Measurements from ENCODE around the gene SUGP2. TPM values are rescaled to one million over a fixed set of nuclear protein-coding genes. Genes with fewer than 3 reads are reported as not detected.

The SUGP2 gene
- total RNA-seq, 2 experiments from 2014 or later: 104 to 112 TPM

DNA sequence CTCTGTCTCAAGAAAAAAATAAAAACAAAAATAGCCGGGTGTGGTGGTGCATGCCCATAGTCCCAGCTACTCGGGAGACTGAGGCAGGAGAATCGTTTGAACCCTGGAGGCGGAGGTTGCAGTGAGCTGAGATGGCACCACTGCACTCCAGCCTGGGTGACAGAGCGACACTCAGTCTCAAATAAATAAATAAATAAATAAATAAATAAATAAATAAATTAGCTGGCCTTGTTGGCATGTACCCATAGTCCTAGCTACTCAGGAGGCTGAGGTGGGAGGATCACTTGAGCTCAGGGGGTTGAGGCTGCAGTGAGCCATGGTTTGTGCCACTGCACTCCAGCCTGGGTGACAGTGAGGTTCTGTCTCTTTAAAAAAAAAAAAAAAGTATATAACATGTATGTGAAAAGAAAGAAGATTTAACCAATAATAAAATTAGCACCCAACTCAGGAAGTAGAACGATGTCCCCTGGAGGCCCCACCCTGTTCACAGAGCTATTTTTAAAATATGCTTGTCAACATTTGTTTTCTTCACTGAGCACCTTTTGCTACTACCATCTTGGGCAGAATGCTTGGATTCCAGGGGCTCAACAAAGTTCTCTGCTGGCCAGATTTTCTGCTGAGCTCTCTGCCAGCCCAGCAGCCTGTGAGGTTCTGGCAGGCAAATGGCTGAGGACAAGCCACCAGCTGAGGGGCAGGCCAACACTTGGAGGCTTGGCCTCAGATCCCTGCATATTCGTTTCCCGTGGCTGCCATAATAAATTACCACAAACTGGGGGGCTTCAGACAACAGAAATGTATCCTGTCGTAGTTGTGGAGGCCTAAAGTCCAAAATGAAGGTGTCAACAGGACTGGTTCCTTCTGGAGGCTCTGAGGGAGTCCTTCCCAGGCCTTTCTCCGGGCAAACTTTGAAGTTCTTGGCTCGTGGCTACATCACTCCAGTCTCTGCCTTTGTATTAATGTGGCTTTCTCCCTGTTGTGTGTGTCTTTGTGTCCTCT lies 35.6 kb upstream of the SUGP2 start:
- no peak for DNase-seq
- peaks cover 31% of the 10 kb centered on the region for H3K4me1 Mint-ChIP-seq (ENCODE audit: low read depth)
- no peak overlapping the region for H3K4me3 Mint-ChIP-seq
- no peaks in the 10 kb centered on the region for H3K9me3 Mint-ChIP-seq
- intact Hi-C loops (cut with micrococcal nuclease): no loop called here
- no peaks in the 10 kb centered on the region for H3K36me3 Mint-ChIP-seq (ENCODE audit: low read depth)
- H3K27me3 Mint-ChIP-seq: no peaks in the 10 kb centered on the region
- POLR2A ChIA-PET: interaction anchor here (0.7 to 1.4 kb wide), 2 partner anchors 37 to 64 kb away, joined by 3 read pairs; no protein-coding TSS in a partner anchor
- peak overlapping the region; percentile 20 for H3K27ac Mint-ChIP-seq
- CTCF ChIA-PET: interaction anchor here (1.1 to 2.4 kb wide), 3 partner anchors 15 to 47 kb away, joined by 3 to 8 read pairs (median 3); no protein-coding TSS in a partner anchor
- TF ChIP-seq, protein P1, sequence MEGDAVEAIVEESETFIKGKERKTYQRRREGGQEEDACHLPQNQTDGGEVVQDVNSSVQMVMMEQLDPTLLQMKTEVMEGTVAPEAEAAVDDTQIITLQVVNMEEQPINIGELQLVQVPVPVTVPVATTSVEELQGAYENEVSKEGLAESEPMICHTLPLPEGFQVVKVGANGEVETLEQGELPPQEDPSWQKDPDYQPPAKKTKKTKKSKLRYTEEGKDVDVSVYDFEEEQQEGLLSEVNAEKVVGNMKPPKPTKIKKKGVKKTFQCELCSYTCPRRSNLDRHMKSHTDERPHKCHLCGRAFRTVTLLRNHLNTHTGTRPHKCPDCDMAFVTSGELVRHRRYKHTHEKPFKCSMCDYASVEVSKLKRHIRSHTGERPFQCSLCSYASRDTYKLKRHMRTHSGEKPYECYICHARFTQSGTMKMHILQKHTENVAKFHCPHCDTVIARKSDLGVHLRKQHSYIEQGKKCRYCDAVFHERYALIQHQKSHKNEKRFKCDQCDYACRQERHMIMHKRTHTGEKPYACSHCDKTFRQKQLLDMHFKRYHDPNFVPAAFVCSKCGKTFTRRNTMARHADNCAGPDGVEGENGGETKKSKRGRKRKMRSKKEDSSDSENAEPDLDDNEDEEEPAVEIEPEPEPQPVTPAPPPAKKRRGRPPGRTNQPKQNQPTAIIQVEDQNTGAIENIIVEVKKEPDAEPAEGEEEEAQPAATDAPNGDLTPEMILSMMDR (IDR thresholded peaks at IDR 0.05): no peak
- no peak for ATAC-seq

DNA sequence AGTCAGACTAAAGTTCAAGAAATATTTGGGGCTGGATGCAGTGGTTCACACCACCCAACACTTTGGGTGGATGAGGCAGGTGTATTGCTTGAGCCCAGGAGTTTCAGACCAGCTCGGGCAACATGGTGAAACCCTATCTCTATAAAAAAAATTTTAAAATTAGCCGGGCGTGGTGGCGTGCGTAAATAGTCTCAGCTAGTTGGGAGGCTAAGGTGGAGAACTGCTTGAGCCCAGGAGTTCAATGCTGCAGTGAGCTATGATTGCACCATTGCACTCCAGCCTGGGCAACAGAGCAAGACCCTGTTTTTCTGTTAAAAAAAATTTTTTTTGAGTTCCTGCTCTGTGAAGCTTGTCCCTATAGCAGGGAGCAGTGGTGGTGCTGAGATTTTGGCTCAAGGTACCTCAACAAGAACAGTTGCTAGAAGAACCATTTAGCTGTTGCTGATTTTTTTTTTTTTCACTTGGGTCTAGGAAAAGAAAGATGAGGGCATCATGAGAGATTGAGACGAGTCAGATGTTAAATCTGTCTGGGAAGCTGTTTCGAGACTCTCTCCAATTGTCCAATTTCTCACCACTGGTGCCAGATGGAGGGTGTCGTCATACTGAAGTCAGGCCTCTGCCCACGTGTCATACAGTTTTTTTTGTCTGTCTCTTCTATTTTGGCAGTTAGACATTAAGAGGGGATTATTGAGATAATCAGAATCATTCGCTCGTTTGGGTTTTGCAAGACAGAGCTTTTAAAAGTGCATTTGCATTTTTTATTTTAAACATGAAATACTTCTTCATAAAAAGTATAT lies 34.2 kb upstream of the SUGP2 start:
- intact Hi-C loops (cut with micrococcal nuclease): no loop called here
- ChIA-PET POLR2A (interaction anchor here (1.4 kb wide), 1 partner anchor 39 kb away, joined by 3 read pairs; no protein-coding TSS in a partner anchor), CTCF (interaction anchor here (1.1 to 2.4 kb wide), 6 partner anchors 13 to 107 kb away, joined by 3 to 8 read pairs (median 4); no protein-coding TSS in a partner anchor)
- Mint-ChIP-seq H3K4me3 (no peak overlapping the region), H3K4me1 (ENCODE audit: low read depth) (peaks cover 34% of the 10 kb centered on the region), H3K36me3 (ENCODE audit: low read depth) (no peaks in the 10 kb centered on the region), H3K9me3 (no peaks in the 10 kb centered on the region), H3K27ac (no peak overlapping the region), H3K27me3 (no peaks in the 10 kb centered on the region)
- DNase-seq (no peak), ATAC-seq (no peak)
- TF ChIP-seq, protein P1 (IDR thresholded peaks at IDR 0.05): no peak

DNA sequence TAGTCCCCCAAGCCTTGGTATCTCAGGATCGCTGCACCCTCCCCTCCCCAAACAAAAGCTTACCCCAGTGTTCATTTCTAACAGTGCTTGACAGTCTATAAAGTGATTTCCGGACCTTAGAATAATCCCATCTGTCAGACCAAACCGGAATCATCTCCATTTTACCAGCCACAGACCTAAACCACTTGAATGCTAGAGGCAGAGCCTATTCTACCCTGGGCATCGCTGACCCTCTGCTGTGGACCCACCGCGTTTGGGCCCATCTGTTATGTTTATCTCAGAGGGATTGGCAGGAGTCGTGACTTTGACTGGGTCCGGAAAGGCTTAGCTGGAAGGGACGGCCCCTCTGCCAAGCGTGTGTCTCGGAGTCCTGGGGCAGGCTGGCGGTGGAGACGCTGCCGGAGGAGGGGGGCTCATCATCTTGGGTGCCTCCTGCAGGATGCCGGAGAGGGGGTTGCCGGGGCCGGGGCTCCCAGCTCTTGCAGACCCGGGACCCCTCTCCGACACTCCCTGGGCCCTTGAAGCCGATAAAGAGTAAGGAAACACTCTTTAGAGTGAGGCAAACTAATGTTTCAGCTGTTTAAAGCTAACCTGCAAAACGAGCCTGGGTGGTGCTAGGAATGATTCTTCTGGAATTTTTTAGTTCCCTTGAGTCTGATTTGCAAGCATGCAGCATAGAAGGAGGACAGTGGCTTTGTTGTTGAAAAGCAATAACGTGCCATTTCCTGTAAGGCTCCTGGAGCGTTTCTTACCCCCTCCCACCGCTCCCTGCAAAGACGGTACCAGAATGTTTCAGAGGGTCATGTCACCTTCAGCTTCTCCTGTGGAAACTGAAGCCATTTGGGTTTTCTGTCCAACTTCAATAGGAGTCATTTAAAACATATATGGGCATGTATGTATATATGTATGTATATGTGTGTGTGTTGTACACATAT lies 31.8 kb upstream of the SUGP2 start:
- TF ChIP-seq, protein P1 (IDR thresholded peaks at IDR 0.05): no peak
- Mint-ChIP-seq H3K27ac (peak overlapping the region; percentile 84), H3K27me3 (no peaks in the 10 kb centered on the region), H3K4me1 (ENCODE audit: low read depth) (peaks cover 37% of the 10 kb centered on the region), H3K4me3 (peak overlapping the region; percentile 86), H3K36me3 (ENCODE audit: low read depth) (no peaks in the 10 kb centered on the region), H3K9me3 (no peaks in the 10 kb centered on the region)
- ChIA-PET POLR2A (interaction anchor here (0.7 to 1.0 kb wide), 3 partner anchors 10 to 96 kb away, joined by 3 to 4 read pairs (median 3); no protein-coding TSS in a partner anchor), CTCF (interaction anchor here (1.2 to 1.7 kb wide), 2 partner anchors 11 to 23 kb away, joined by 4 to 8 read pairs; no protein-coding TSS in a partner anchor)
- peak; percentile 63 for DNase-seq
- no peak for ATAC-seq
- intact Hi-C loops (cut with micrococcal nuclease): no loop called here

DNA sequence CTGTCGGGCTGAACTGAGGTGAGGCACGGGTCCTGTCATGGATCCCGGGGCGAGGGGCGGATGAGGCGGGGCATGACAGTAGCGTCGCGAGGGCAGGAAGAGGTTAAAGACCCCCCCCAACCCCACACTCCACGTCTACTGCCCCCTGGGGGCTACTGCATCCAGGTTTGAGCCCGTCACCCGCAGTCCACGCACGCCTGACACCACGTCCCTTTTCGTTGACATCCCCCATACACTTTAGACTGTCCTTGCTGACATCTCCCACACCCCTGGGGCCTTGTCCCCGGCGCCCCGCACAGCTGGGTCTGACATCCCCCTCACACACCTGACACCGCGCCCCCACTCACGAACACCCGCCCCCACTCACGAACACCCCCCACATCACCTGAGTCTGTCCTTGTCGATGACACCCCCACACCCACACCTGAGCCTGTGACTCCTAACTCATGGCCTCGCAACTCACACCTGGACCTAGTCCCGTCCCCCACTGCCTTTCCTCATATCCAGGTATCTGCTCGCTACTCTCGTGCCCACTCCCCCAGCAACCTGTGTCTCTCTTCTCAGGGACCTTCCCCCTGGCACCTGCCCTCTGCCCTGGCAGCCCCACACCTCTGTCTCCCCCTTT lies 30.9 kb upstream of the SUGP2 start:
- H3K27me3 Mint-ChIP-seq: no peaks in the 10 kb centered on the region
- ATAC-seq (no peak), DNase-seq (peak; percentile 24)
- no peaks in the 10 kb centered on the region for H3K36me3 Mint-ChIP-seq (ENCODE audit: low read depth)
- TF ChIP-seq, protein P1 (IDR thresholded peaks at IDR 0.05): no peak
- H3K27ac Mint-ChIP-seq: peak overlapping the region; percentile 84
- intact Hi-C loops (cut with micrococcal nuclease): no loop called here
- POLR2A ChIA-PET: interaction anchor here (0.8 to 2.1 kb wide), 2 partner anchors 47 to 97 kb away, joined by 3 to 5 read pairs; no protein-coding TSS in a partner anchor
- peaks cover 33% of the 10 kb centered on the region for H3K4me1 Mint-ChIP-seq (ENCODE audit: low read depth)
- H3K9me3 Mint-ChIP-seq: no peaks in the 10 kb centered on the region
- CTCF ChIA-PET: interaction anchor here (1.0 to 1.7 kb wide), 4 partner anchors 10 to 111 kb away, joined by 4 to 8 read pairs (median 6); no protein-coding TSS in a partner anchor
- peak overlapping the region; percentile 86 for H3K4me3 Mint-ChIP-seq
